HFF-Myc (cell line): ENCODE measurements around the gene TANGO6.
A peak's percentile ranks its signal among the peaks of the same experiment; 100 is the strongest.
"Not testable (repeated sequence)": the region's sequence is repeated elsewhere in the genome, so short reads cannot be mapped to it uniquely, and the experiment has no call there.

Source experiments
- DNase-seq: peaks from one replicate; pipeline ENCODE4 v3.0.0-alpha.2; 2011; ENCODE audit warnings: low read depth; ENCODE audit errors: extremely low read depth
- H3K4me3 ChIP-seq: replicated peaks from 2 replicates; pipeline ENCODE4 v1.5.1; 2011; ENCODE audit warnings: low read depth, mild to moderate bottlenecking, control low read depth, low read length
- CTCF ChIP-seq: IDR thresholded peaks from 2 replicates; pipeline ENCODE4 v1.5.1; 2012; ENCODE audit warnings: mild to moderate bottlenecking, low read depth, low read length, control low read depth; ENCODE audit errors: missing control alignments

The TANGO6 gene

GRCh38 chr16:68839831-68840230 is 3.5 kb upstream of the TANGO6 start:
- no peak for DNase-seq
- no peak overlapping the region for H3K4me3 ChIP-seq
- TF ChIP-seq CTCF = no peak

- H3K4me3 ChIP-seq = peak overlapping the region; percentile 95
- DNase-seq = not testable (repeated sequence)
Measured at GRCh38 chr16:68842964-68843481, 308 bp upstream of the TANGO6 start.

DNA sequence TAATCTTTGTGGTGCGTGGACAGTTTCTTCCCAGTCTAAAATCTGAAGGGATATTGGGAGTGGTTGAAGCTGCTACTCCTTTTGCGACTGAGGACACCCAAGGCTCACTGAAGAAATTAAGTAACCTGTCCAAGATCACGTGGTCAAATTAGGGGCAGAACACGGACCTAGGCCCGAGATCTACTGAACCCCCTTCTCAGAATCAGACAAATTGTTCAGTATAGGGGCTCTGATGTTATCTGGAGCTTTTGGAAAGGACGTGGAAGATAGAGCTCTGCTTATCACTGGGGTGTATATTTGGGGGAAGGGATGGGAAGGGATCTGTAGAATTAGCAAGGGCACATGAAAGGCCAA is 857 bp downstream of the TANGO6 start:
- DNase-seq = no peak
- no peak for TF ChIP-seq CTCF
- peak overlapping the region; percentile 95 for H3K4me3 ChIP-seq

GRCh38 chr16:68848786-68849185 is 5.5 kb downstream of the TANGO6 start:
- TF ChIP-seq CTCF = no peak
- no peak for DNase-seq
- H3K4me3 ChIP-seq = no peak overlapping the region

- DNase-seq = no peak
- H3K4me3 ChIP-seq = no peak overlapping the region
- TF ChIP-seq CTCF = no peak
Measured at GRCh38 chr16:68850481-68850880, 7.2 kb downstream of the TANGO6 start.

- no peak for DNase-seq
- TF ChIP-seq CTCF = no peak
- H3K4me3 ChIP-seq = no peak overlapping the region
Measured at GRCh38 chr16:68851601-68852000, 8.3 kb downstream of the TANGO6 start.

DNA sequence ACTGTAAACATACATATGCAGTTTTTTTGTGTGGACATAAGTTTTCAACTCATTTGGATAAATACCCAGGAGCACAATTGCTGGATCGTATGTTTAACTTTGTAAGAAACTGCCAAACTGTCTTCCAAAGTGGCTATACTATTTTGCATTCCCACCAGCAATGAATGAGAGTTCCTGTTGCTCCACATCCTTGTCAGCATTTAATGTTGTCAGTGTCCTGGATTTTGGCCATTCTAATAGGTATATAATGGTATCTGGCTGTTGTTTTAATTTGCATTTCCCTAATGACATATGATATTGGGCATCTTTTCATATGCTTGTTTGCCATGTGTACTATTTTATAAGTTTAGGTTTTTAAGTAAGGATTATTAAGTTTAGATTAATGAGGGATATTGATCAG is 14.1 kb downstream of the TANGO6 start:
- no peak for TF ChIP-seq CTCF
- no peak for DNase-seq
- H3K4me3 ChIP-seq = no peak overlapping the region
